Glomerular visceral epithelial cell (primary cell): ENCODE results near the gene OPRL1.

ENCODE experiments used
- DNase-seq: peaks from one replicate; pipeline ENCODE4 v3.0.0-alpha.2; 2016; ENCODE audit errors: extremely low spot score

The OPRL1 gene

GRCh38 chr20:64056639-64056888 is 23.3 kb upstream of the OPRL1 start:
- DNase-seq = no peak

DNA sequence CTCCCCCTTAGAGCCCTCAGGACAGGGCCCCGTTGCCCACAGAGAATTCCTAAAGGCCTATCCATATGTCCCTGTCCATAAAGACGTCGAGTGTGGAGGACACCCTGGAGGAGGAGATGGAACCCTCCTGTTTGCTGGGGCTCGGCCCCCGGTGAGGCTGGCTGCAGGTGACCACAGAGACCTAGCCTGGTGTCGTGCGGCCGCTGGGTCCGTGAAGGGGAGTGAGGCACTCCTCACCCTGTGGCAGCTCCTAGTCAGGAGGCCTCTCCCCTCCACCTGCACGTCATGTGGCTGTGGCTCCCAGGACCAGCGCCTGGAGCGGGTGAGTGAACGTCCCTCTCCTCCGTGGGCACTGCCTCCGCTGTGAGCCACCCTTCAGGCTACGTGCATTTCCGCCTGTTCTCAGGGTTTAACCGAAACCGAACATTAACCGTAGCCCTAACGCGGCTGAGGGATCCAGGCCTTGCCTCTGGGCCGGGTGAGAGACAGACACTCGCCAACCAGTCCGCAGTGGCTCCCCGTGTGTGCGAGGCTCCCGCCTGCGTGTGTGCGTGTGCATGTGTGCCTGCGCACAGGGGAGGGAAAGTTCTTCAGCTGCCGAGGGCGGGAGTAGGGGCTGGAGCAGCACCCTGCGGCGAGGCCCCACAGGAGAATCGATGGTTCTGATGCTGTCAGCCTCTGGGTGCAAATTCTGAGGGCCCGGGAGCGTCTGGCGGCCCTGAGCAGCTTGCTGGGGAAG is 22.8 kb upstream of the OPRL1 start:
- DNase-seq = no peak

- DNase-seq = peak; percentile 78
Measured at GRCh38 chr20:64057628-64058498, 22.0 kb upstream of the OPRL1 start.

DNA sequence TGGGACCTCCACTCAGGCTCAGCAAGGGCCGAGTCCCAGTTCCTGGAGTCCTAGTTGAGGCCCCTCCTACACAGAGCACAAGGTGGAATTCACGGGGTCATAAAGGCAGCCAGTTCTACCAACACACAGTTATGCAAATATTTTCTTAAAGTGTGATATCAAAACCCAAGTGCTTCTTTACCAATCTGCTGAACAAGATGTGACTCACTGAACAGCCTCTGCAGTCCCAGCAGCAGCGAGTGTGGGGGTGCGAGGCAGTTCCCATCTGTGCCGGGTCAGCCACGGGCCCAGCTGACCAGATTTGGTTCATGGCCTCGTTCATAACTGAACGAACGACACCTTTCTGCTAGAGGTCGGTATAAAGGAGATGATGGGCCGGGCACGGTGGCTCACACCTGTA is 21.3 kb upstream of the OPRL1 start:
- peak; percentile 41 for DNase-seq

GRCh38 chr20:64062276-64062595 is 17.6 kb upstream of the OPRL1 start:
- DNase-seq = no peak

GRCh38 chr20:64062596-64063388 is 17.1 kb upstream of the OPRL1 start, which contains the start of gene TCEA2:
Gene TCEA2, plus strand, starts transcription at chr20:64063198. Its CDS starts 115 bp downstream, at chr20:64063313.
- DNase-seq = peak; percentile 96

DNA sequence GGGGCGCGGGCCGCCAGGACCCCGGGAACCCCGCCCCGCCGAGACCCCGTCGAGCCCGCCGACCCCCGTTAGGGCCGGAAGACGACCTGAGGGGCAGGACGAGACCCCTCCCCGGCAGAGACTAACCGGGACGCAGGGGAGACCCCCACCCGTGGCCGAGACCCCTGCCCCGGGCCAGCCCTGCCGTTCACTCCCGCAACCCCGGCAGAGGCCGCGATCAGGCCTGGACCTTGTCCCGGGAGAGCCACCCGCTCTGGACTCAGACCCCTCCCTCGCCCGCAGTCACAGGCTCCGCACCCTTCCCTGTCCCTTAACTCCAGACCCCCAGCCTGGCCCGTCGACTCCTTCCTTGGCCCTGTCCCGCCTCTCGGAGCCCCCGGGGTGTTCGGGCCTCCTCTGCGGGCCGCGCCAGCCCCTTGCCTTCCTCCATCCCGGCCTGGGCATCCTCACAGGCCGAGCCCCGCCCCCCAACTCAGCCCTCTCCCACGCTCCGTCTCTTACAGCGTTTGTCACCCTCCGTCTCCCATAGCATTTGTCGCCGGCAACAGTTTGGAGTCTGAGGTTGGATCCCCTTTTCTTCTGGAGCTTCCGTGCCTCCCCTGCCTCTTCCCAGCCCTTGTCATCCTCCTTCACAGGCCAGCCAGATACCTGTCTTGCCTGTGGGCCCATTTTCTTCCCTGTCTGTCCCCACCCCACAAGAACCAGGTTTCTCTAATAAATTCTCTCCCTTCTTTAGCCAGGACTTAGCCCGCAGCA is 16.3 kb upstream of the OPRL1 start:
- DNase-seq = no peak

GRCh38 chr20:64064145-64064698 is 15.7 kb upstream of the OPRL1 start:
- peak; percentile 81 for DNase-seq

DNA sequence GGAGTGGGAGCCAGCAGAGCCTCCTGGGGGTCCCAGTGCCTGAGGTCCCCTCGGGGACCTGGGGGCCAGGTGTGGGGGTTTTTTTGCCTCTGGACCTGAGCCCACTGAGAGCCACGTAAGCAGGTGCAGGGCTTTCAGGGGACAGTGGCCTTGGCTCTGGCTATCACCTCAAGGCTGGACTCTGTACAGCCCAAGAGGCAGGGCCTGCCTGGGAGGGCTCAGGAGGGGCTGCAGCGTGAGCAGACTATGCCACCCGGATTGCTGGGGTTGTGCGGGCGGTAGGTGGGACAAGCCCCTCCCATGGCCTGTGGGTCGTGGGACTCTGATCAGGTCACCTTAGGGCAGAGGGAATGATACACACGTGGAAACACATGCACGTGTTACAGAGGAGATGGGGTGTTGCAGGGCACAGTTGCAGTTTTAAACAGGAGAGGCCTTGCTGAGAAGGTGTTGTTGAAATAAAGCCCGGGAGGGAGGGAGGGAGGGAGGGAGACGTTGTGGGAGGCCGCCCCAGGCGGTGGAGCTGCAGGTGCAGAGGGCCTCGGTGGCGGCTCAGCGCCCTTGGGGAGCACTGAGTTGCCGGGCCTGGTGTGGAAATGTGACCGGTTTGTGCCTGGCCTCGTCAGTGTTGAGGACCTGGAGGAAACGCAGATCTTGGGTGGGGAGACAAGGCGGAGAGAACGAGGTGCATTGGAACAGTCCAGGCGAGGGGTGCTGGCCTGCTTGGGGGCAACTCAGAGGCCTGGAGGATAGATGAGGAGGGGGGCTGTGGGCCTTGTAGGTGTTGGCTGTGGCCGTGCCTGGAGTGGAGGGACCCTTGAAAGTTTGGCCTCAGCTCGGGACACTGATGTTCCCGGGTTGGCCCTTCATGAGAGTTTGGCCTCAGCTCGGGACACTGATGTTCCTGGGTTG is 14.6 kb upstream of the OPRL1 start:
- no peak for DNase-seq

- DNase-seq = peak; percentile 97
Measured at GRCh38 chr20:64065974-64066343, 13.9 kb upstream of the OPRL1 start.

DNA sequence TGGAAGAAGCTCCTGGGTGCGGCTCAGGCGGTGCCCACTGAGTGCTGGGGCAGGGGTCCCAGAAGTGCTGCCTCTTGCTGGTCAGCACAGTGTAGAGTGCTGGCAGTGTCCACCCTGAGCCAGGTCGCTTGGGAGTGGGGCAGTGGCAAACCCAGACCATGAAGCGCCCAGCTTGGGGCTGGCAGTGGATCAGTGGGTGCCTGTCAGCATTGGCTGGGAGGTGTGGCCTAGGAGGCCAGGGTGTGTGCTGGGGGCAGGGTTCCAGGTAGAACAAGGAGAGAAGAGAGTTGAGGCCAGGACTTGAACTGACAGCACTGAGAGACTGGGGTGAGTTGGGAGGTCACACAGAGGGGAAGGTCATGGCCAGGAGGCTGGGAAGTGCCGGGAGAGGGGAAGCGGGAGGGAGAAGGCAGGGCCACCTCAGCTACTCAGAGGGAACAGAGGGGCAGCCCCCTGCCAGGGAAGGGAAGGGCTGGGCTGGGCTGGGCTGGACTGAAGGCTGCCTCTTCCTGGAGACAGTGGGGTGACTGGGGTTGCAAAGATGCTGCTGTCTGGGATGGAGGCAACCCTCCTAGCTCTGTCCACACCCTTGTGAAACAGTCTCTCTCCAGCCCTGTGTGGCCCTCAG is 12.8 kb upstream of the OPRL1 start:
- no peak for DNase-seq

DNA sequence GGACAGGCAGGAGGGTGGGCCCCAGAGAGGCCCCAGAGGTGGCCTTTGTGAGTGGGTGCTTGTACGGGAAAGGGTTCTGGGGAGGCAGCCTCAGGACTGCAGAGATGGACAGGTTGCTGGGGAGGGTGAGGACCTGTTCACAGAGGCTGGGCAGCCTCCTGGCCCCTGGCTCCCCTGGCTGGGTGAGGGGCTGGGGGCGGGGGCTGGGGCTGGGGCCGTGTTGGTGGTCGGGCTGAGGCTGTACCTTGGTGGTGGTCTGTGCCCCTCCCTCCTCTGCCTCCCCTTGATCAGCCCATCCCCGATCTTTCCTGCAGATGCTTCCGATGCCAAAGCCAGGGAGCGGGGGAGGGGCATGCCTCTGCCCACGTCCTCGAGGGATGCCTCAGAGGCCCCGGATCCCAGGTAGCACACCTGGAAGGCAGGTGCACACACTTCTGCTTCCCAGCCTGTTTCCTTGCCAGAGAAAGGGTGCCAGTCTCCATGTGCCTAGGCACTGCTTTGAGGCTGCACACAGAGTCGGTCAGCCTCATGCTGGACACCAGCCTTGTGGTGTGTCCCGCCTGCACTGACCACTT is 12.1 kb upstream of the OPRL1 start:
- DNase-seq = no peak

- no peak for DNase-seq
Measured at GRCh38 chr20:64068386-64069208, 11.3 kb upstream of the OPRL1 start.

DNA sequence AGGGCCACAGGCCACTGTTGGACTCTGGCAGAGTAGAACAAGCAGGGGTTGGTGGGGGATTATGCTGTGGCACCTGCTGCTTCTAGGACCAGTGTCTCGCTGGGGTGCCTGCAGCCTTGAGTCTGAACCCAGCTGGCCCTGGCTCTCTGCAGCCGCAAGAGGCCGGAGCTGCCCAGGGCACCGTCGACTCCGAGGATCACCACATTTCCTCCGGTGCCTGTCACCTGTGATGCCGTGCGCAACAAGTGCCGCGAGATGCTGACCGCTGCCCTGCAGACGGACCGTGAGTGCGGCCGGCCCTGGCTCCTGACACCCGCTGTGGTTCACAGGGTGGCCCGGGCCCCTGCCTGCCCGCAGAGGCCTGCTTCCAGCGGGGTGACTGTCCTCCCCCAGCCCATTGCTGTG is 10.7 kb upstream of the OPRL1 start:
- no peak for DNase-seq

DNA sequence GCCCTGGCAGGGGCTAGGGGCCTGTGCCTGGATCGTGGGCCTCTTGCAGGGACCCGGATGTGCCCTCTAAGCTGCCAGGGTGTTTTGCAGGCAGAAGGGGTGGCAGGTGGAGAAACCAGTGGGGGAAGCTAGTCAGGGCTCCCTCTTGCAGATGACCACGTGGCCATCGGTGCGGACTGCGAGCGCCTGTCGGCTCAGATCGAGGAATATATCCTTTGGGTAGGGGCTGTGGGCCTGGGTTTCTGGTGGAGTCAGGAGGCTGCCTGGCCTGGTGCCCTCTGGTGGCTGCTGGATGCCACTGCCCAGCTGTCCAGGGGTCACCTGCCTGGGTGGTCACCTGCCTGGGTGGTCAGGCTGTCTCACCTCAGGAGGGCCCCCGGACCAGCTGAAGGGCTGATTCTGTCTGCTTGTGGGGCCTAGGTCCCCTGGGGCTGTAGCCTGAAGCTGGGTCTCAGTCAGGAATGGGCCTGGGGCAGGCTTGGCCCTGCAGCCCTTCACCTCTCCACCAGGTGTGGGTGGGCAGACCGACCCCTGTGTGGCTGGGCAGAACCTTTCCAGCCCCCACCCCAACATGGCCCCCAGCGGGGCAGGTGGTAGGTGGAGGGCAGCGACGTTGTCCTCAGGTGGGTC is 10.2 kb upstream of the OPRL1 start:
- DNase-seq = peak; percentile 51

- no peak for DNase-seq
Measured at GRCh38 chr20:64070244-64070993, 9.5 kb upstream of the OPRL1 start.
